Thoracic aorta (tissue), 2 donors: Measurements from ENCODE around the gene ATAD2B. TPM values are rescaled to one million over a fixed set of nuclear protein-coding genes. Genes with fewer than 3 reads are reported as not detected.

ENCODE experiments used
- ATAC-seq: fragments of 150-250 bp; one replicate; pipeline ENCODE4 v1.8.0; 2017; ENCODE audit warnings: low read depth; ENCODE audit not compliant: insufficient number of reproducible peaks, low FRiP score
- DNase-seq: peaks from one replicate; pipeline ENCODE4 v3.0.0-alpha.2; 2020; ENCODE audit warnings: low spot score
- H3K27ac ChIP-seq, 2 donors: fragments of 200-600 bp; sonication (generic); 1 replicate in 1 of 2; 2 replicates in 1 of 2; pipeline ENCODE4 v1.5.1; 2016; ENCODE audit warnings: mild to moderate bottlenecking in 2 of 2, moderate library complexity in 2 of 2
- H3K27me3 ChIP-seq: fragments of 200-600 bp; sonication (generic); replicated peaks from 2 replicates; pipeline ENCODE4 v1.6.0; 2016; ENCODE audit warnings: mild to moderate bottlenecking; ENCODE audit not compliant: insufficient read depth
- H3K36me3 ChIP-seq: fragments of 200-600 bp; sonication (generic); one replicate; pipeline ENCODE4 v1.5.1; 2016
- H3K4me1 ChIP-seq, 2 donors: fragments of 200-600 bp; sonication (generic); 1 replicate in 1 of 2; 2 replicates in 1 of 2; pipeline versions ENCODE4 v1.5.1 to v1.6.0; 2016; ENCODE audit warnings: low read depth in 2 of 2, mild to moderate bottlenecking in 1 of 2; ENCODE audit not compliant: control insufficient read depth in 1 of 2
- H3K4me3 ChIP-seq: fragments of 200-600 bp; sonication (generic); 2 replicates; pipeline ENCODE4 v1.5.1; 2016; ENCODE audit warnings: mild to moderate bottlenecking
- H3K9me3 ChIP-seq: fragments of 200-600 bp; sonication (generic); 2 replicates; pipeline ENCODE4 v1.5.1; 2016
- total RNA-seq, 2 donors: library from RNA; depleted of rRNA; stranded (reverse); fragments of >200 nt; gene quantifications; one replicate each; pipeline versions ENCODE4 v1.1.0 to v1.2.3, GENCODE V29; 2016
- TF ChIP-seq, protein P1 (sequence below): fragments of 200-600 bp; sonication (generic); IDR thresholded peaks from one replicate; pipeline ENCODE4 v1.5.1; 2019; ENCODE audit warnings: antibody characterized with exemption

Gene ATAD2B
- total RNA-seq, 2 donors from 2014 or later: 38.3 to 80.7 TPM

DNA sequence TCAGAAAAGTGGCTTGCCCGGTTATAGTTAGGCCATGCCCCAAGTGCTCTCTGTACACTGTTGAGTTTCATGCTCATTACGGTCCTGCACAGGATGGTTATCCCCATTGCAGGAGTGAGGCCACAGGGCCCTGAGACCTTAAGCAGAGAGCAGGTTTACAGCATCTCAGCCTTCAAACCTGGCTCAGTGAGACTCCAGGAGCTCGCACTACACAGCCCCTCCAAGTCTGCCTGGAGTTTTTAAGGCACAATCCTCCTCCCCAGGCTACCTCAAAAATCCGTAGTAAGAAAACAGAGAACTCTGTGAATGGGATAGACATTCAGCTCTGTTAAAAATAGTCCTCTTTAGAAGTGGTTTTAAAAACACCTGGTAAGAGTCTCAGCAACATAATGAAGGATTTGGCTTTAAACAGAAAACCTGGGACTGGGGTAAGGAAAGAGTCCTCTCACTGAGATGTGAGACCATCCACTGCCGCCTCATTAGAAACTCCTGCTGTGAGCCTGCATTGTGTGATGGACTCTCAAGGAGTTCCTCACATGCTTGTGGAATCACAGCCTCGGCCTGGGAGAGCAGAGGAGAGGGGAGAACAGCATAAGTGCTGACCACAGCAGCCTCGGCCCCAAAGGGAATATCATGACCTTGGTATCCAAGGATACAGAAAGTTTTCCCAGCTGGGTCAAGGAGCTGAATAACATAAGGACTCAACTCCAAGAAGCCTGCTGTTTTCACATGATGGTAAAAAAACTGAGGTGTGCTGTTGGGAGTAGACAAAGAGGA, 214.8 kb downstream of the ATAD2B start:
- ATAC-seq (no peak), DNase-seq (no peak)
- H3K4me3 ChIP-seq: no peak overlapping the region
- no peaks in the 10 kb centered on the region for H3K9me3 ChIP-seq
- no peaks in the 10 kb centered on the region for H3K27me3 ChIP-seq
- peaks cover 5% of the 10 kb centered on the region for H3K36me3 ChIP-seq
- no peak overlapping the region for H3K27ac ChIP-seq
- TF ChIP-seq, protein P1, sequence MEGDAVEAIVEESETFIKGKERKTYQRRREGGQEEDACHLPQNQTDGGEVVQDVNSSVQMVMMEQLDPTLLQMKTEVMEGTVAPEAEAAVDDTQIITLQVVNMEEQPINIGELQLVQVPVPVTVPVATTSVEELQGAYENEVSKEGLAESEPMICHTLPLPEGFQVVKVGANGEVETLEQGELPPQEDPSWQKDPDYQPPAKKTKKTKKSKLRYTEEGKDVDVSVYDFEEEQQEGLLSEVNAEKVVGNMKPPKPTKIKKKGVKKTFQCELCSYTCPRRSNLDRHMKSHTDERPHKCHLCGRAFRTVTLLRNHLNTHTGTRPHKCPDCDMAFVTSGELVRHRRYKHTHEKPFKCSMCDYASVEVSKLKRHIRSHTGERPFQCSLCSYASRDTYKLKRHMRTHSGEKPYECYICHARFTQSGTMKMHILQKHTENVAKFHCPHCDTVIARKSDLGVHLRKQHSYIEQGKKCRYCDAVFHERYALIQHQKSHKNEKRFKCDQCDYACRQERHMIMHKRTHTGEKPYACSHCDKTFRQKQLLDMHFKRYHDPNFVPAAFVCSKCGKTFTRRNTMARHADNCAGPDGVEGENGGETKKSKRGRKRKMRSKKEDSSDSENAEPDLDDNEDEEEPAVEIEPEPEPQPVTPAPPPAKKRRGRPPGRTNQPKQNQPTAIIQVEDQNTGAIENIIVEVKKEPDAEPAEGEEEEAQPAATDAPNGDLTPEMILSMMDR: no peak
- peaks cover 2 to 9% of the 10 kb centered on the region in 2 donors for H3K4me1 ChIP-seq

DNA sequence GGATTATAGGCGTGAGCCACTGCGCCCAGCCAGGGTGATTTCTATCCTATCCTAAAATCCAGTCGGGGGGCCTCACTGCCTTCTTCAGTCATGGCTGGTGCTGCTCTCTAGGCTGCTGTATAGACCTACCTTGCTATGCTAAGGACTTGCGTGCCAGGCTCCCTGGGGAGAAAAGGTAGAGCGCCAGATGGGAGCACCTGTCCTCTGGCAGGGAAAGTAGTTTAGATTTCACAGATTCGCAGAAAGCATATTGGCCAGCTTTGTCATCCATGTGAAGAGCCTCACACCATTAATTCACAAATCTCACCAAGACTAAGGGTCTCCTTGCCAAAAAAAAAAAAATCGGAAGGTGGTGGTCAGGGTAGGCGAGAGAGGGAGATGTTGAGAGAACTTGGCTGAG, 217.6 kb downstream of the ATAD2B start:
- DNase-seq (no peak), ATAC-seq (no peak)
- TF ChIP-seq, protein P1: no peak
- Histone ChIP-seq H3K4me1 (peaks cover 2 to 9% of the 10 kb centered on the region in 2 donors), H3K4me3 (no peak overlapping the region), H3K36me3 (peaks cover 16% of the 10 kb centered on the region), H3K9me3 (no peaks in the 10 kb centered on the region), H3K27ac (no peak overlapping the region), H3K27me3 (no peaks in the 10 kb centered on the region)

DNA sequence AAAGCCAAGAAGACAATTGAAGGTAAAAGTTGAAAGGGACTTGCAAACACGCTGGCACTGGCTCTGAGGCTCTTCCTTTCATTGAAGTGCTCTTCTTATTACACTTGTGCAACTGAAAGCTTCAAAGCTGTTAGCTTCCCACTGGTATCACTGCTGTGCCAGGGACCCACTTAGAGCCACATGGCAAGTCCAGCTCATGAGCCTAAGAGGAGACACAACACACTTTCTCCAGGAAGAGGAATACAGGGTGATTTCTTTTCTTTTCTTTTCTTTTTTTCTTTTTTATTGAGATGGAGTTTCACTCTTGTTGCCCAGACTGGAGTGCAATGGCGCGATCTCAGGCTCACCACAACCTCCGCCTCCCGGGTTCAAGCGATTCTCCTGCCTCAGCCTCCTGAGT, 218.2 kb downstream of the ATAD2B start:
- no peak overlapping the region for H3K27ac ChIP-seq
- no peak overlapping the region for H3K4me3 ChIP-seq
- no peaks in the 10 kb centered on the region for H3K27me3 ChIP-seq
- ATAC-seq (no peak), DNase-seq (no peak)
- TF ChIP-seq, protein P1: no peak
- H3K36me3 ChIP-seq: peaks cover 16% of the 10 kb centered on the region
- H3K4me1 ChIP-seq: peaks cover 2 to 9% of the 10 kb centered on the region in 2 donors
- H3K9me3 ChIP-seq: no peaks in the 10 kb centered on the region

DNA sequence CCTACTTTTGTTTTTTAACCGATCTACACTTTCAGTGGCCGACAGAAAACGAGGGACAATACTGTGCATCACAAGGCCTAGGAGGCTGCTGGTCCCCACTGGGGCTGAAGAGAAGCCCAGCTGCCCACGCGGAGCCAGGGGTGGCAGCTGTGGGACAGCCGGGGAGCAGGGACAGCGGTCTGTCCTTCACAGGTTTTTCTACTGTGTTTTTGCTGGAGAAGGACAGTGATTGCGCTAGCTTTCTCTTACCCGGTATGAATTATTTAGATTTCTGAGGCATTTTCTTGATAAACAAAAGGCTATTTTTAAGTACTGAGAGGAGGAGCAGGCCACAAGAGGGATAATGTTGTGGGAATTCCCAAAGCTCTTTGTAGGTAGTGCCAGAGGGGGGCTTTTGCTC, 219.8 kb downstream of the ATAD2B start:
- Histone ChIP-seq H3K9me3 (no peaks in the 10 kb centered on the region), H3K36me3 (peaks cover 16% of the 10 kb centered on the region), H3K4me3 (no peak overlapping the region), H3K27ac (no peak overlapping the region), H3K27me3 (no peaks in the 10 kb centered on the region), H3K4me1 (peaks cover 0 to under 1% of the 10 kb centered on the region in 2 donors)
- ATAC-seq (no peak), DNase-seq (no peak)
- TF ChIP-seq, protein P1: no peak

DNA sequence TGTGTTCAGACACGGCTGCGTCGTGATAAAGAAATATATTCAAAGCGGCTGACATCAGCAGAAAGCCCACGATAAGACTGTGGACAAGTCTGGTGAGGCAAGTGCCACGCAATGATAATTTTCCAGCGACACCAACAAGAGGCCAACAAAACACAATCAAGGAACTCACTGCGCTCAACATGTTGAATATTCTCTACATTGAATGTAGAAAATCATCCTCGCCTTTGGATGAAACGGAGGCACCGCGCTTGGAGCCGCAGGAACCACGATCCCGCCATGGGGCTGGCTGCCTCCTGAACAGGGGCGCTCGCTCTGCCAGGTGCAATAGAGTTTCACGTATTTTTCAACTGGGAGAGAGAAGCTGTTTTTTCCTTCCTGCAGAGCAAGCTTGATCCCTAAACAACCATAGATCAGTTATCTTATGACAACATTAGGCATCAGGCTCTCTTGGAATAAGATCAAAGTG, 220.3 kb downstream of the ATAD2B start:
- DNase-seq (no peak), ATAC-seq (no peak)
- Histone ChIP-seq H3K4me3 (no peak overlapping the region), H3K27ac (no peak overlapping the region), H3K4me1 (no peaks in the 10 kb centered on the region), H3K36me3 (peaks cover 16% of the 10 kb centered on the region), H3K27me3 (no peaks in the 10 kb centered on the region), H3K9me3 (no peaks in the 10 kb centered on the region)
- TF ChIP-seq, protein P1: no peak
